GM12874 (cell line): ENCODE measurements around the gene RNF180.

ENCODE experiments used
- CTCF ChIP-seq: IDR thresholded peaks from 2 replicates; pipeline ENCODE4 v1.5.1; 2011; ENCODE audit warnings: low read depth, mild to moderate bottlenecking, control low read depth, low read length, moderate library complexity; ENCODE audit not compliant: insufficient read depth

RNF180 gene

GRCh38 chr5:64221911-64222310, 56.3 kb downstream of the RNF180 start:
- no peak for TF ChIP-seq CTCF

- peak; percentile 42; the same call in 1 of the 2 replicates for TF ChIP-seq CTCF
These were observed 63.6 kb downstream of the RNF180 start for GRCh38 chr5:64229163-64229774.

- TF ChIP-seq CTCF: no peak
These were observed 95.1 kb downstream of the RNF180 start for GRCh38 chr5:64260756-64261155.

GRCh38 chr5:64269164-64269563, 103.5 kb downstream of the RNF180 start:
- TF ChIP-seq CTCF: no peak

GRCh38 chr5:64273276-64273675, 107.6 kb downstream of the RNF180 start:
- no peak for TF ChIP-seq CTCF

- no peak for TF ChIP-seq CTCF
These were observed 119.8 kb downstream of the RNF180 start for GRCh38 chr5:64285188-64286130.

GRCh38 chr5:64286381-64286780, 120.7 kb downstream of the RNF180 start:
- no peak for TF ChIP-seq CTCF
